ENCODE results near the gene UTP3. TPM values are rescaled to one million over a fixed set of nuclear protein-coding genes. Genes with fewer than 3 reads are reported as not detected.
A peak's percentile ranks its signal among the peaks of the same experiment; 100 is the strongest.

Gene UTP3
- total and polyA plus RNA-seq, 2 experiments from 2014 or later = 13.9 to 16.2 TPM

DNA sequence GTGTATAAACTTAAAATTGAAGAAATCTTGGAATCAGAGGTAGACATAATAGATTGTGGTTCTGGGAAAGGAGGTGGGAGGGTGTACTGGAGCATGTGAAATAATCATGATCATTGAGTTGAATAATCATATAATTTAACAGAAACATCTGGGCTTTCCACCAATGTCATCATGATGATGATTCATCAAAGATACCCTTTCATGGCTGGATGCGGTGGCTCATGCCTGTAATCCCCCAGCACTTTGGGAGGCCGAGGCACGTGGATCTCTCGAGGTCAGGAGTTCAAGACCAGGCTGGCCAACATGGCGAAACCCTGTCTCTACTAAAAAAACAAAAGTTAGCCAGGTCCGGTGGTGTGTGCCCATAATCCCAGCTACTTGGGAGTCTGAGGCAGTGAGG is 26.8 kb downstream of the UTP3 start:
- WGBS (ENCODE audit: low lambda C conversion rate, missing lambda C conversion rate) = 94% methylated on average over 6 of the region's 6 CpGs
- Histone ChIP-seq H3K4me2 (no peak overlapping the region), H3K27ac (no peak overlapping the region), H3K9me2 (replicated peaks; ENCODE audit: insufficient read depth) (no peaks in the 10 kb centered on the region), H3K36me3 (replicated peaks; ENCODE audit: insufficient read depth, low read depth) (no peaks in the 10 kb centered on the region), H3K79me2 (peaks cover 96% of the 10 kb centered on the region), H2AFZ (no peak overlapping the region), H3K4me3 (no peak overlapping the region), H4K20me1 (ENCODE audit: insufficient read depth, poor library complexity, severe bottlenecking) (no peaks in the 10 kb centered on the region), H3K4me1 (ENCODE audit: insufficient read depth) (no peaks in the 10 kb centered on the region), H3K27me3 (no peaks in the 10 kb centered on the region), H3K9me3 (ENCODE audit: low read depth) (no peaks in the 10 kb centered on the region)
- TF ChIP-seq, protein P1, sequence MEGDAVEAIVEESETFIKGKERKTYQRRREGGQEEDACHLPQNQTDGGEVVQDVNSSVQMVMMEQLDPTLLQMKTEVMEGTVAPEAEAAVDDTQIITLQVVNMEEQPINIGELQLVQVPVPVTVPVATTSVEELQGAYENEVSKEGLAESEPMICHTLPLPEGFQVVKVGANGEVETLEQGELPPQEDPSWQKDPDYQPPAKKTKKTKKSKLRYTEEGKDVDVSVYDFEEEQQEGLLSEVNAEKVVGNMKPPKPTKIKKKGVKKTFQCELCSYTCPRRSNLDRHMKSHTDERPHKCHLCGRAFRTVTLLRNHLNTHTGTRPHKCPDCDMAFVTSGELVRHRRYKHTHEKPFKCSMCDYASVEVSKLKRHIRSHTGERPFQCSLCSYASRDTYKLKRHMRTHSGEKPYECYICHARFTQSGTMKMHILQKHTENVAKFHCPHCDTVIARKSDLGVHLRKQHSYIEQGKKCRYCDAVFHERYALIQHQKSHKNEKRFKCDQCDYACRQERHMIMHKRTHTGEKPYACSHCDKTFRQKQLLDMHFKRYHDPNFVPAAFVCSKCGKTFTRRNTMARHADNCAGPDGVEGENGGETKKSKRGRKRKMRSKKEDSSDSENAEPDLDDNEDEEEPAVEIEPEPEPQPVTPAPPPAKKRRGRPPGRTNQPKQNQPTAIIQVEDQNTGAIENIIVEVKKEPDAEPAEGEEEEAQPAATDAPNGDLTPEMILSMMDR (IDR thresholded peaks at IDR 0.05; ENCODE audit: poor library complexity) = no peak
- no peak for TF ChIP-seq EZH2 (IDR thresholded peaks at IDR 0.05; ENCODE audit: borderline replicate concordance)
- no peak for TF ChIP-seq EZH2phosphoT487 (IDR thresholded peaks at IDR 0.05; ENCODE audit: low read depth, severe bottlenecking, unreplicated experiment)
- DNase-seq (ENCODE audit: low spot score) = no peak

DNA sequence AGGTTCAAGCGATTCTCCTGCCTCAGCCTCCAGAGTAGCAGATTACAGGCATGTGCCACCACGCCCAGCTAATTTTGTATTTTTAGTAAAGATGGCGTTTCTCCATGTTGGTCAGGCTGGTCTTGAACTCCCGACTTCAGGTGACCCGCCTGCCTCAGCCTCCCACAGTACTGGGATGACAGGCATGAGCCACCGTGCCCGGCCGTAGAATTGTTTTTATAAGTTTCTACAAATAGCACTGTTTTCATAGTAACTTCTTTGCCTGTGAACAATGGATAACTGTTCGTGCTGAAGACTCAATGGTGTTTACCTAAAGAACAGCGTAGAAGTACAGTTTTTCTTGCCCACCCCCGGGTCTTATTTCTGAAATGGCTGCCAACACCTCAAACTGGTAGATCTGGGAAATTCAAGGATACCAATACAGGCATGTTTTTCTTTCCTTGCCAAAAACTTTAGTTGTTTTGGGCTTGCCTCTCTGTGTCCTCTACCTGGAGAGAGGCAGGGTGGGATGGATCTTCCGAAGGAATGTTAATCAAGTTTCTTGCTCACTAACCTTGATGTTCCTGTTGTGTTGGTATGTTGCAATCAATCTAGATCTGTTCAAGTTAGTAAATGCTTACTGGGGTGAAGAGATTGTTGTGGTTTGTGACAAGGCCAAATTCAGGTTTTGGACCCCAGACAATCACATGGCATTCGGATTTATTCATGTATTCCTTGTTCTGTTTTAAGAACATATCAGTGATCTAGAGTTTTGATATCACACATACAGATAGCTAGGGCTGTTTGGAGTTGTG is 30.7 kb downstream of the UTP3 start:
- Histone ChIP-seq H3K4me3 (no peak overlapping the region), H4K20me1 (ENCODE audit: insufficient read depth, poor library complexity, severe bottlenecking) (no peaks in the 10 kb centered on the region), H3K4me2 (no peak overlapping the region), H3K27me3 (no peaks in the 10 kb centered on the region), H2AFZ (no peak overlapping the region), H3K9me2 (replicated peaks; ENCODE audit: insufficient read depth) (no peaks in the 10 kb centered on the region), H3K36me3 (replicated peaks; ENCODE audit: insufficient read depth, low read depth) (no peaks in the 10 kb centered on the region), H3K4me1 (ENCODE audit: insufficient read depth) (no peaks in the 10 kb centered on the region), H3K79me2 (peaks cover 91% of the 10 kb centered on the region), H3K9me3 (ENCODE audit: low read depth) (no peaks in the 10 kb centered on the region), H3K27ac (no peak overlapping the region)
- DNase-seq (ENCODE audit: low spot score) = no peak
- TF ChIP-seq EZH2phosphoT487 (IDR thresholded peaks at IDR 0.05; ENCODE audit: low read depth, severe bottlenecking, unreplicated experiment) = no peak
- WGBS (ENCODE audit: low lambda C conversion rate, missing lambda C conversion rate) = 91% methylated on average over 13 of the region's 13 CpGs

DNA sequence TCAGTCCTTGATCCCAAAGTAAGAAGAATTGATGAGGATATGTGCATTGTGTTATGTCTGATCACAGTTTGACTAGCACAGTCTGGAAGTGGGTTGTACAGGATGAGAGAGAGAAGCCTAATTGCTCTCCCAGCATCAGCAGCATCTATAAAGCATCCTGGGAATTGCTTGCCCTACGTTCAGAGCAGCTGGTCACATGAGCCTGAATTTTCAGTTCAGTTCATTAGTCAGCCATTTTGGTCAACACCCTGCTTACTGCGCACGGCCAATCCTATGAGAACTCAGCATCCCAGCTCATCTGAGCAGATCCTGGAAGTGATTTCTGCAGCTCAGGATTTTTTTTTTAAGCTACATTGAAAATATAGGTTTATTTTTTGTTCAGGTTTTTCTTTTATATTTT is 33.4 kb downstream of the UTP3 start, which contains the start of gene RUFY3:
Gene RUFY3 (plus strand): TSS at position 218 of the 400 bp plus-strand sequence. CDS start 610 bp downstream, outside the sequence.
- Histone ChIP-seq H3K9me2 (replicated peaks; ENCODE audit: insufficient read depth) (no peaks in the 10 kb centered on the region), H3K4me3 (peak within 1 kb of the TSS; percentile 1), H3K79me2 (peaks cover 82% of the 10 kb centered on the region), H3K4me1 (ENCODE audit: insufficient read depth) (no peaks in the 10 kb centered on the region), H2AFZ (peak within 1 kb of the TSS; percentile 14), H3K27ac (peak within 1 kb of the TSS; percentile 9), H3K4me2 (peak within 1 kb of the TSS; percentile 69), H4K20me1 (ENCODE audit: insufficient read depth, poor library complexity, severe bottlenecking) (no peaks in the 10 kb centered on the region), H3K36me3 (replicated peaks; ENCODE audit: insufficient read depth, low read depth) (no peaks in the 10 kb centered on the region), H3K27me3 (no peaks in the 10 kb centered on the region), H3K9me3 (ENCODE audit: low read depth) (no peaks in the 10 kb centered on the region)
- WGBS (ENCODE audit: low lambda C conversion rate, missing lambda C conversion rate) = 30% methylated on average over 3 of the region's 3 CpGs
- TF ChIP-seq, protein P1 (IDR thresholded peaks at IDR 0.05; ENCODE audit: poor library complexity) = no peak
- TF ChIP-seq EZH2 (IDR thresholded peaks at IDR 0.05; ENCODE audit: borderline replicate concordance) = no peak
- TF ChIP-seq EZH2phosphoT487 (IDR thresholded peaks at IDR 0.05; ENCODE audit: low read depth, severe bottlenecking, unreplicated experiment) = no peak
- peak; percentile 46 for DNase-seq (ENCODE audit: low spot score)

DNA sequence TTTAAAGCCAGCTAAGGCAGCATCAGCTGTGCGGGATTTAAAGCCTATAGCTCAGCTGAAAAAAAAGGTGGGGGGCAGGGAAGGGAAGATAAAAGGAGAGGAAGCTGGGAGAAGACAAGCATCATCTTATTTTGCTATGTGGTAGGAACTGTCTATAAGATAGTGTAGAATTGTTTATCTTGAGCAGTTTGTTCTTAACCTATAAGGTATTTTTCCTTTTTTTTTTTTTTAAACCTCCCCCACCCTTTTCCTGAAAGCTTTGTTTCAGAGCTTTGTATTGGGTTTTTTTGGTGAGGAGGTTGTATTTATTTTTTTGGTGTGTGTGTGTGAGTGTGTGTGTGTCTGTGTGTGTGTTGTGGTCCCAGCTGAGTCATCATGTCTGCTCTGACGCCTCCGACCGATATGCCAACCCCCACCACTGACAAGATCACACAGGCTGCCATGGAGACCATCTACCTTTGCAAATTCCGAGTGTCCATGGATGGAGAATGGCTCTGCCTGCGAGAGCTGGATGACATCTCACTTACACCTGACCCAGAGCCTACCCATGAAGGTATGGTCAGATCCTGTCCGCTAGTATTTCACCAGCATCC is 34.0 kb downstream of the UTP3 start:
- H3K9me2 ChIP-seq (replicated peaks; ENCODE audit: insufficient read depth) = no peaks in the 10 kb centered on the region
- H2AFZ ChIP-seq = peak overlapping the region; percentile 14
- no peaks in the 10 kb centered on the region for H3K9me3 ChIP-seq (ENCODE audit: low read depth)
- H3K27me3 ChIP-seq = no peaks in the 10 kb centered on the region
- peak overlapping the region; percentile 9 for H3K27ac ChIP-seq
- 42% methylated on average over 7 of the region's 7 CpGs for WGBS (ENCODE audit: low lambda C conversion rate, missing lambda C conversion rate)
- no peaks in the 10 kb centered on the region for H4K20me1 ChIP-seq (ENCODE audit: insufficient read depth, poor library complexity, severe bottlenecking)
- no peak for DNase-seq (ENCODE audit: low spot score)
- peak overlapping the region; percentile 1 for H3K4me3 ChIP-seq
- peak overlapping the region; percentile 69 for H3K4me2 ChIP-seq
- H3K79me2 ChIP-seq = peaks cover 78% of the 10 kb centered on the region
- TF ChIP-seq EZH2 (IDR thresholded peaks at IDR 0.05; ENCODE audit: borderline replicate concordance) (no peak), EZH2phosphoT487 (IDR thresholded peaks at IDR 0.05; ENCODE audit: low read depth, severe bottlenecking, unreplicated experiment) (no peak)
- TF ChIP-seq, protein P1 (IDR thresholded peaks at IDR 0.05; ENCODE audit: poor library complexity) = no peak
- H3K4me1 ChIP-seq (ENCODE audit: insufficient read depth) = no peaks in the 10 kb centered on the region
- no peaks in the 10 kb centered on the region for H3K36me3 ChIP-seq (replicated peaks; ENCODE audit: insufficient read depth, low read depth)

Data from hepatocyte (in vitro differentiated cells).